NCI-H187 (cell line): ENCODE results near the gene TNNC1.

Experiments used
- DNase-seq, 2 experiments: peaks; one replicate each; lab custom pipeline; 2025; lab: John Stamatoyannopoulos, UW

Gene TNNC1

DNA sequence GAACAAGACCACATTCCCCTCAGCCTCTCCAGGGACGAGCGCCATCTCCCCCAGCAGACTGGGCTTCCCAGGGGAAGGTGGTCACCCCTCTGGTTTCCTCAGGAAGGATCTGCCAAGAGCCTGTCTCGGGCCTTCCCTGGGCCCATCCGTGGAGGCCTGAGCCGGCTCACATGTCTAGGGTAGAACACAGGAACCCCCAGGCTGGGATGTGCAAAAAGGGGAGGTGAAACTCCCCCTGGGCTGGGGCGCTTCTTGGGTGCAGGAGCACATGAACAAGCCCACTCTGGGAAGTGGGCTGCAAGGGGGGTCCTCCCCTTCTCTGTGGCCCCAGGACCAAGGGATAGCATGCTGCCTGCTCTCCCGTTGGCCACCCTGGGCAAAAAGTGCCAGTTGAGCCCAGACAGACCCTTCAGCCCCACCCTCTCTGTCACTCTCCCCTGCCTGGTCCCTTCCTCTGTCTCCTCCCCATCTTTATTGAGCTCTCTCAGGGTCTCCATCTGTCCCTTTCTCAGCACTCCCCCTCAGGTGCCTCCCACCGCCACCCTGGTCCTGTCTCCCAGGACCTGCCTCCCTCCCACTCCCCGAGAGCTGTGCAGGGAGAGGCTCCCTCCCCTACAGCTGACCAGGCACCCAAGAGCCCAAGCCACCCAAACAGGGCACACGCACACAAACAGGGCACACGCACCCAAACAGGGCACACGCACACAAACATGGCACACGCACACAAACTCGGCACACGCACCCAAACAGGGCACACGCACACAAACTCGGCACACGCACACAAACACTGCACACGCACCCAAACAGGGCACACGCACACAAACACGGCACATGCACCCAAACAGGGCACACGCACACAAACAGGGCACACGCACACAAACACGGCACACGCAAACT, 9.8 kb downstream of the TNNC1 start:
- DNase-seq, result no peak

DNA sequence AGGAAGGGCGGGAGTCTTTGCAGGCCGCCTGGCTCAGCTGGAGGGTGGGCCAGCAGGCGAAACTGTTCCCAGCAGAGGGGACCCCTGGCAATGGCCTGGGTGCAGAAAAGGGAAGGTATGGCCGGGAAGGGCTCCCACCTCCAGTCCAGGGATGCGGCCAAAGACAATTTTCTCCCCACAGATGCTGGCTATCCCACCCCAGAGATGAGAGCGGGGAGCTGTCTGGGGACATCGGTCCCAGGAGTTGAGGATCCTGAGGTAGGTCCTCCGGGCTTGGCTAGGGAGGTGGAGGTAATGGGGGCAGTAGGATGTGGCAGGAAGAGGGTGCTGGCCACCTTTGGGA, 10.6 kb downstream of the TNNC1 start:
- DNase-seq, result no peak

DNA sequence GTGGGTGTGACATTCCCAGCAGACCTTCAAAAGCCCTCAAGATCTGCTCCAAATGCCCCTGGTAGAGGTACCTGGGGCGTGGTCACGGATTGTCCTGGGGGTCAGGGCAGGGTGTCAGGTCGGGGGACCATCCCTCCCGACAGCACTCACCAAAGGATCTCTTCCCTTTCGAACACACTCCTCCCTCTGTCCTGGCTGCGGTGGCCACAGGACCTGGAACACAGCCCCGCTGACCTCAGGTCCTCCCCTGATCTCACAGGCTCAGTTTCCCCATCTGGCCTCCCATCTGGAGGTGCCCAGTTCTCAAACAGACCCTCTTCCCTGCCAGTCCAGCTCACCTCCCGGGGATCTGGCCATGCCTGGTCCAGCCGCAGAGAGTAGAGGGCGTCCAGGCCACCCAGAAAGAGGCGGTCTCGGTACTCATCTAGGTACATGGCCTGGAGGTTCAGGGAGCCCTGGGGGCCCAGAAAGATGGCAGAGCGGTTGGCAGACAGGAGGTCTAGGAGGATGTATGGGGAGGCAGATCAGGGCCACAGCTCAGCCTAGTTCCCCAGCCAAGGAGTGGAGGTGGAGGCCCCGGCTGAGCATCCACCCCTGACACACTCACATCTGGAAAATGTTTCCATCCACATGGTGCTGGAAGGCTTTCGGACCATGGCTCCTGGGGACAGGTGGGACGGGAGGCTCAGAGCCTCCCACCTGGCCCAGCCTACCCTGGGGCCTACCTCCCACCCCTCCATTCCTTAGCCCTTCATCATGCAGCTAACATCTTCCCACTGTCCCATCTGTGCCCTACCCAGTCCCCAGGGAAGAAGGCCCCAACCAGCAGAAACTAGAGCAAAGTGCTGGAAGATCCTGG, 11.2 kb downstream of the TNNC1 start:
- no peak for DNase-seq

DNA sequence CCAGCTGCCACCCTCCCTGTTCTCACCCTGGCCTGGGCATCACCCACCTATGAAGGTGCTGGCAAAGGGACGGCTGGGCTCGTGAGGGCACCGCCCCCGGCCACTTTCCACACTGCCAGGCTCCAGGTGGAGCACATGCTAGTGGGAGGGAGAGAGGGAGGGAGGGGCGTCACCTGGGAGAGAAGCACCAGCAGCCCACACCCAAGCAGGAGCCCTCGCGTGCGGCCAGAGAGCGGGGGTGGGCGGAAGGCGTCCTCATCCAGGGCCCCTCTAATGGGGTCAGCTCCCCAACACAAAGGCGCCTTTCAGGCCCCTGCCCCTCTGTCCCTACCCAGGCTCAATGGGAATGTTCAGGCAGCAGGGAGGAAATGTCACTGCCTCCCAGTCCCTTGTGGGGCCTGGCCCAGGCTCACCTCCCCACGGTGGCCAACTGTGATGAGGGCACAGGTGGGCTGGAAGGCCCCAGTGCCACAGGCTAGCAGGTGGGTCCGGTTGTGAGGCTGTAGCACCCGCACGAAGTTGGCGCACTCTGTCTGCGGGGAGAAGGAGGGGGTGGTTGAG, 12.0 kb downstream of the TNNC1 start:
- DNase-seq, result no peak

DNA sequence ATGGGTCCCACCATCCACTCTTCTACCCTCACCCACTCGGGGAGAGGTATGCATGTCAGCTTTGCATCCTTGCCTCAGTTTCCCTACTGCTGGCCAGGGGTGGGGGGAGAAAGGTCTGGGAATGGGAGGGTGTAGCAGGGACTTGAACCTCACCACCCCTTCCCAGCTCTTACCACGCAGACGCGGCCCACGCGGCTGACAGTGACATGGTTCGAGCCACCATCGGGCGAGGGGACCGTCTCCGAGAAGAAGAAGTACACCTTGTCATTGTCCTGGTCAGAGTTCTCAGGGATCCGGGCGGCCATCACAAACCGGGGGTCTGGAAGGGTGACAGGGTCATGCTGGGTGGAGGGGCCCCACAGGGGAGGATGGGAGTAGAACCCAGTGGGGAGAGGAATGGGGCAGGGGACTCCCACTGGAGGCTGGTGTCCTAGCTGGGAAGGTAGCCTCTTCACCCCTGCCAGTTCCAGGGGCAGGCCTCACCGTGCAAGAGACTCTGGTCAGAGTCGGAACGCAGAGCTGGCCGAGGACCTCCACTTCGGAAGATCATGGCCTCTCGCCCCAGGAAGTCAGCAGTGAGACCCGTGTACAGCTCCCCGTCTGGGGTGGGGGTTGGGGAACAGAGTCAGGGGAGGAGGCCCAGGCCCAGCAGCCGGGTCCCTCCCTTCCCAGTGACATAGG, 12.6 kb downstream of the TNNC1 start:
- DNase-seq, result no peak

DNA sequence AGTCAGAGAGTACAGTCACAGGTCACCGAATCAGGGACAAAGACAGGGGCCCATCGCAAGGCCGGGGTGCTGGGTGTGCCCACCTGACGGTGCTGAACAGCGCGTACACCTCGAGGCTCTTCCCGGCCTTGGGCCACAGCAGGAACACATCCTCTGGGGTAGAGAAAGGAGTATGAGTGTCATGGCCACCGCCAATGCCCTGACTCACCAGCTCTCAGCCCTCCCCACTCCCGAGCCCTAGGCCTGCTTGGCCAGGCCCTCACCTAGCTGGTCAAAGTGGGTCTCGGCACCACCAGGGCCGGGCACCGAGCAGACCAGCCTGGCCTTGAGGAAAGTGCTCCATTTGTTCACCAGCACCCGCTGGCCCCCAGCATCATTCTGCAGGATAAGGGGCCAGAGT, 13.2 kb downstream of the TNNC1 start:
- no peak for DNase-seq

DNA sequence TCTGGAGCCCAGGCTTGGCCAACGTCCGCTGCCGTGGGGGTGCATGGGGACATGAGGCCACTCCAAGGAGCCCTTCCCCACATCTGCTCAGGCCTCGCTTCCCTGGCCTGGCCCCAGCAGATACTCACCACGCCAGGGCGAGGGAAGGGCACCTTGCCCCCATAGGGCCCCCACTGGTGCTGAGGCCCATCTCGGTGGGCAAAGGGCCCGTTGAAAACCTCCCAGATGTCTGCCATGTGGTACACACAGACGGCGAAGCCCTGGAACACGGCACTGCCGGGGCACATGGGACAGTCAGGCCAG, 13.6 kb downstream of the TNNC1 start:
- no peak for DNase-seq

DNA sequence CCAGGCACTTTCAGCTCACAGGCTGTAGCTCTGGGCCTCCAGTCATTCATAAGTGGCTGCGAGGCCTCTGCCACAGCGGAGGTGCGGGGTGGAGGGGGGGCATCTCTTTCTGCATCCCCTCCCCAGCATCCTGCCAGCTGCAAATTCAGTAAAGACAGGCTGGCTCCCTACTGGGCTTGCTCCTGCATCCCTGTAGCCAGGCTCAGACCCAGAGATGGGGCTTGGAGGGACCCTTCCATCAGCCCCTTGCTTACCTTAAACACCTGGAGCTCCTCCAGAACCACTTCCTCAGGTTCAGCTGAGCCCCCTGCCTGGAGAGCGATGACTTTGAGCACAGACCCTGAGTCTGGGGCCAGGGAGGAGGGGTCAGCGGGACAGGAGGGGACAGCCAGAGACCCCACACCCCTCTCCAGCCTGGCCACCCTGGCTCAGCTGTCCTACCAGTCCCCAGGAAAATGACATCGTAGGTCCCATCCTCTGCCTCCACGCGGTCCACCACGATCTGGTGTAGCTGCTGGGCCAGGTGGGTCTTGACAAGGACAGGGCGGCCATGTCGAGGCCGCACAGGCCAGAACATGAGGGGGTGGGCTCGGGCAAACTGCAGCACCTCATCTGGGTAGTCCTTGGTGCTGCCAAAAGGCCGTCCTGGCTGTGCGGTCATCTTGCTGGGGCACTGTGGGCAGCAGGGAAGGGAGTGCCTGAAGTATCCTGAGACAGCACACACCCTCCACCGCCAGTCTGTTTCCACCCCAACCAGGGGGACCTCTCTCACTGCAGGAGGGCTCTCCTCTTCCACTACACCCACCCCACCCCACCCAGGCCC, 14.2 kb downstream of the TNNC1 start:
- DNase-seq, result no peak

DNA sequence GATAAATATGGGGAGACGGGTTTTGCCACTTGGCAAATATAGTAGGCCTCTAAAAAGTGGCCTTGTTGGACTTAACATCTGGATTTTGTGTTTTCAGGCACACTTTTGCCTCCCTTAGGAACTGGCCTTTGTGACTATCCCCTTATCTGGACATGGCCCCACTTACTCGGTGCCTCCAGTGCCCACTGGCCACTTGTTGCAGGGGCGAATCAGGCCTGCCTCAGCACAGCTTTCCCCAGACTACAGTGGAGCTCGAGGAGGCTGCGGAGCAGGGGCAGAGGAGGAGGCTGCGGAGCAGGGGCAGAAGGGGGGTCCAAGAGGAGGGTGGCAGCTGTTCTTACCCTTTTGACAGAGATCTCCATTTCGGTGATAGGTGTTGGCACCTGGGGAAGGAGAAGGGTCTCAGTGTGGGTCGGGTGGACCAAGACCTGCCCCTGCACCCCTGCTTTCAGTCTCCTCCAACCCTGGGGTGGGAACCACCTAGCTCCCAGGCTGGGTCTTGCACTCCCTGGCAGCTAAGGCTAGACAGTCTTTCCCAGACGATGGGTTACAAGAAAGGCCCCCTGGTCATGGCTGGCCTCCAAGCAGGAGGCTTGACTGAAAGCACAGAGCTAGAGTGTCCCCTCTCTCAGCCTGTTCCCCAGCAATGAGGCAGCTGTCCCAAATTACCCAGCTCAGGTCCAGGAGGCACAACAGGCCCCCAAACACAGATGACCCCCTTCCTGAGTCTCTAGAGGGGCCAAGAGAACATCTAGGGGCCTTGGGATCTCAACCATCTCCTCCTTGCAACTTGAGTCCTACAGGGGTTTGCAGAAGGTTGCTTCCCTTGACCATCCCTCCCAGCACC, 15.0 kb downstream of the TNNC1 start:
- DNase-seq, result no peak

DNA sequence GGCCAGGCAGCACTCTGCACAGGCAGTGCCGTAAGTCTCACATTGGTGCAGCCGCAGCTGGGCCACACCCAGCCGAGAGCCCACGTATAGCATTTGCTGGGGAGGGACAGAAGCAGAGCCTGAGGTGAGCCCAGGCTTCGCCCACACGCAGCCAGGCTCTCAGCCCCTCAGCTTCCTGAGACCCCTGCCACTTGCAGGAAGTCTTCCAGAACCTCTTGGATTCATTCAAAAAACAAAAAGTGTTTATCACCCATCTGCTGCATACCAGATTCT, 15.8 kb downstream of the TNNC1 start:
- DNase-seq, result no peak

DNA sequence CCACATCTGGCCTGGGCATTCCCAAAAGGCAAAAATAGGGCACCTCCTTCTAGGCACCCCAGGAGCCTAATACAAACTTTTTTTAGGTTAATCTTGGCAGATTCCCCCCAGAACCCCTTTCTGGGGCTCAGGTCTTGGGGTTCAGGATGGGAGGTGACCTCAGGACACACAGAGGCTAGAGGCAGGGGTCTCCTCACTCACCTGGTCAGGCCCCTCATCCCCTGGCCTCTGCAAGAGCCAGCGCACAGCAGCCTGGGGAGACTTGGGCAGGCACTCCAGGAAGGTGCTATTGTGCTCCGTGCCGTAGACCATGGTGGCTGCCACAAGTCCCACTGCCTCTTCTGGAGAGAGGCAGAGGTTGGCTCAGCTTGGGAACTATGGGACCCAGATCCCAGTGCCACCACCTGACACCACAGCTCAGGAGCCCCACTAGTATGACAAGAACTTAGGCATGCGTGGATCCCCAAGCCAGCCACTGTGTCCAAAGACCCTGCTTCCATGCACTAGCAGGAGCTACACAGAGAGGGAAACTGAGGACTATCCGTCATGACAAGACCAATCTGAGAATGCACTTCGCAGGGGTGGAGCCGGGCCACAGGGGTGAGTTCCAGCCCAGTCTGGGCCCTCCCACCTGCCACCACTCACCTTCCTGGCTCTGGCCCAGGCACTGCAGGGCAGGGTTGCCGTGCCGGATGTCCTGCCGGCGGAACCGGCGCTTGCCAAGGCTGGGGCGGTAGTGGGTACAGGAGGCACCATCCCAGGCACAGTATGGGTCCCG, 16.3 kb downstream of the TNNC1 start:
- no peak for DNase-seq

DNA sequence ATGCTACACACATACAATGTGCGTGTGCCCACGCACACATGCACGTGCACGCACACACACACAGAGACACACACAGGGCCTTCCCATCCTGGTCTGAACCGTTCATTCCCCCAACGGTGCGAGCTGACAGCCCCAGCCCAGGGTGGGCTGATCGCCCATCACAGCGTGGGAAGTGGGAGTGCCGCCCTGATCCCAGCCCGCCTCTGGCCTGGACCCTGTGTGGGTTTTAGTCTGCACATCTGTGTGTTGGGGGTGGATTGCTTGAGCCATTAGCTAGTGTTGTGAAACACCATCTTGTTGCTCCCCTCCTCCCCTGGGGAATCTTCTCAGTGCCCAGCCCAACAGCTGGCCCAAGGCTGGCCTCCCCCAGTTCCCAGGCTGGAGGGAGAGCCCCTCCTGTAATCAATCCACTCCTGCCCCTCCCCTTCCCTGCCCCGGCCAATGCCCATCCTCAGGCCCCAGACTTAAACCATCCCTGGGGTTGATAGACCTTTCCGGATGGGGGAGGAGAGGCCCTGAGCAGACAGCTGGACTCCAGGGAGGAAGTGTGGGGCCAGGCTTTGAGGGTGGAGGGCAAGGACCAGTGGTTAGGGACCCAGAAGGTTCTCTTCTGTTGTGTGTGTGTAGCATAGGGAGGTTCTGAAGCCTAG, 17.2 kb downstream of the TNNC1 start:
- DNase-seq, result no peak

DNA sequence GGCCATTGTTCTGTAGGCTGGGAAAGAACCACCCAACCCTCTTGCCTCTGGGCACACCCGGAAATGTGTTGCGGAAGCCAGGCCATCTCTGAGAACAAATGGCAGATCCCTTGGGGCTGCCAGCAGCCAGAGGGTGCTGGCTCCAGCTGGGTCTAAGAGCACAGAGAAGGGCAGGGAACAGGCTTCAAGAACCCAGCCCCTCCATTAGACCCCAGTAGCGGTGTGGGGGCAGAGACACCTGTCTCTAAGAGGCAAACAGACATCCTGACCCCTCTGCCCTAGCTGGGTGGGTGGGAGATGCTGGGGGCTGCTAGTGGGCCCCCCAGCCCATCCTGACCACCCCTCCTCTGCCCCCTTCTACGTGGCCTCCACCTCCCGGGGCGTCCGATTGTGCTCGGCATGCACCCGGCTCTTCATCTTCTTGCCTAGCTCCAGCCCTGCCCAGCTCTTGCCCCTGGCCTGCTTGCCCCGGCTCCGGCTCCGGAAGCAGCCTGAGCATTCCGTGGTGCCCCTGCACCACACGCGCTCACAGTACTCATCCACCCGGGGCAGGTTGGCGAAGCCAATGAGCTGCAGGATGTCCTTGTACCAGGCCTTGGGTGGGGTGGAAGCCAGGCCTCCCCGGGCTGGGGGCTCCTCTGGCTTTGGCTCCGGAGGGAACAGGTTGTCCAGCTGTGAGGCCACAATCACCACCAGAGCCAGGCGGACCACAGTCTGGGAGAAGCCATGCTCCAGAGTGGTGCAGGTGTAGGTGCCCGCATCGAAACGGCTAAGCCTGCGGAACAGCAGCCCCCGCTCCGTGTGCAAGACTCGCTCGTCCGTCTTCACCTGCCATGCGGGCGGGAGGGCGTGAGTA, 18.4 kb downstream of the TNNC1 start:
- no peak for DNase-seq

DNA sequence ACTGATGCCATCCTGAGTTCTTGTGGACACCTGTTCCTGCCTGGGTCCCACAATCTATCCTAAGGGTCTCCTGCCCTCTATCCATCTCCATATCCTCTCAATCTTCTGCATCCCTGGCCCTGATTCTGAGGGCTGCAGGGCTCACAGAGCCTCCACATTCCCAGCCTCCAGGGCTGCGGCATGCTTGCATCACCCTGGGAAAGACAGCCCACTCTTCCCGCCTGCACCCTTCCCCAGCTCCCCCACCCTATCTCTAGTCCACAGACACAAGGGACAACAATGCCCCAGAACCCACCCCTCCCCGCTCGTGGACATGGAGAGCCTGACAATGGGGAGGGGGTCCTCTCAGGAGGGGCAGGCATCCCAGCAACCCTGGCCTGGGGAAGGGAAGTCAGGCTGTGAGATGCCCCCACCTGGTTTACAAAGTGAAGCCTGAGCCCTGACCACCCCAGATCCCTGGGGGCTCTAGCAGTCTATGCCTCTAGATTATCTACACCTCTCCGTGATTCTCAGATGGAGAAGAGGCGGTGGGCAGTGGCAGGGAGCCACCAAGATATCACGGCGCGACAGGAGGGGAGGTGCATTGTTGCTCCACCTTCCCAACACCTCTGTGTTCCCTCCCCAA, 19.2 kb downstream of the TNNC1 start:
- DNase-seq, result no peak

DNA sequence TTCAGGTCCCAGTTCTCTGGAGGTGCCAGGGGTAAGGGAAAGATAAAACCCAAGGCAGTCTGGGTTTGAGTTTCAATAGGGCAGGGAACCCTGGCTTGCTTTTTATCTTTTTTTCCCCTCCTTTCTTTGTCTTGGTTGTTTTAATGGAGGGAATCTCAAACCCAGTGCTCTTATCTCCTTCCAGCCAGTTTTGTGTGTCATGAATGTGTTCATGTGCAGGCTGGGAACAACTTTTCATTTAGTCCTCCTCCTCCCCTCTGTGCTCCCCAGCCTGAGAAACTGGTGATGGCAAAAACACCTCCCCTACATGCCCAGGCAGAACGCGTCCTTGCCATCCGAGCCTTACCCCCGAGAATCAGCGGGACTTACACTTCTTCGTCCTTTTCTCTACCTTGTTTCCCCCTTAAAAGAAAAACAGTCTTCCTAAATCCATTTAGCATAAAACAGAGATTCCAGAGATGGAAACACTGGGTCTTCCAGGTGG, 19.8 kb downstream of the TNNC1 start:
- DNase-seq, result no peak

DNA sequence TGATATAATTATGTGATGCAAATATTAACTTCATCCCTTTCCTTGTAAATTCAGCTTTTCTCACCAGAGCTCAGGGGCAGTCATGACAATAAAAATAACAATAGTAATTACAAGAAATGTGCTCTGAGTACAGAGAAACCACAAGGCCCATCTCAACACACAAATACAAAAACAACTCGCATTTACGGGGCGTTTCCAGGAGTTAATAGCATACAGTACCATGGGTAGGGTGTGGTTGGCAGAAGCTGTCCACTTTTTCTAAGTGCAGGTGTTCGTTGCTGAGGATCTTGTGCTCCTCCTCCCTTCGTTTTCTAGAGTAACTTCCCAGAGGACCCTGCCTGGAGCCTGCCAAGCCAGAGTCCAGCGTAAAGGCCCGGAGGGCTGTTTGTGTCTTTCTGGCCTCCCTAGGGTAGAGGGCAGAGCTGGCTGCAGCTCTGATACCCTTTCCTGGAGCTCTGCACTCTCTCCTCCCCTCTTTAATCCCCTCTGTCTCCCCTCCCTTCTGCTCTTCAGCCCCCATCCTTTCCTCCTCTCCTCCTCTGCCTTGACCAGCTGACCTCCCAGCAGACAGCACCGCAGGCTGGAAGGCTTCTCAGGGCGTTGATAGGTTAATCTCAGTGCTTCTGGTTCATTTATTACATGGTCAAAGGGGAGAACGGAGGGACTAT, 20.4 kb downstream of the TNNC1 start:
- DNase-seq, result no peak

DNA sequence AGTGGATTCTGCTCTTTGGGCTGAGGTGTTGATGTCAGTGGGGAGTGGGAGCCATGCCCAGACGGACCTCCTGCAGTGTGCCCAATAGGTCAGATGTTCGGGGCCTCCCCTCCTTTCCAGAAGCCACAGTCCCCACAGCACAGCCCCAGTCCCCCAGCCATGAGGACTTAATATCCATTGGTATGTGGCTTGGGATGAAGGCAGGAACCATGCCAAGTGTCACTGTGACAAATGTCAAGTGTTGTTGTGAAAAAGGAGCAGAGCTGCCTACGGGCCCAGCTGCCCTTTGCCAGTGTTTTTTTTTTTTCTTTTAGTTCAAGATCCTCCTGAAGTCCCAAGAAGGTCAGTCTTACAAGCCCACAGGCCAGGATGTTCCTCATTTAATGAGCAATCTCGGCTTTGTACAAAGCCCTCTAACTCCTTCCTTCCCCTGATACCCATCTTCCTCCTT, 21.1 kb downstream of the TNNC1 start:
- no peak for DNase-seq
